DOHH2 (cell line): ENCODE results near the gene PCDHB16.

Experiments used
- EZH2phosphoT487 ChIP-seq: fragments of 200-600 bp; sonication (generic); IDR thresholded peaks from 2 replicates; pipeline ENCODE4 v1.6.1; 2017; ENCODE audit warnings: borderline replicate concordance, mild to moderate bottlenecking, antibody characterized with exemption, low read length, moderate library complexity, mixed read lengths
- TF ChIP-seq, protein P1 (sequence below): fragments of 200-600 bp; sonication (generic); IDR thresholded peaks from one replicate; pipeline ENCODE4 v1.5.1; 2014; ENCODE audit warnings: antibody characterized with exemption, mild to moderate bottlenecking, low read depth, low read length; ENCODE audit not compliant: poor library complexity, severe bottlenecking

- TF ChIP-seq, protein P1, sequence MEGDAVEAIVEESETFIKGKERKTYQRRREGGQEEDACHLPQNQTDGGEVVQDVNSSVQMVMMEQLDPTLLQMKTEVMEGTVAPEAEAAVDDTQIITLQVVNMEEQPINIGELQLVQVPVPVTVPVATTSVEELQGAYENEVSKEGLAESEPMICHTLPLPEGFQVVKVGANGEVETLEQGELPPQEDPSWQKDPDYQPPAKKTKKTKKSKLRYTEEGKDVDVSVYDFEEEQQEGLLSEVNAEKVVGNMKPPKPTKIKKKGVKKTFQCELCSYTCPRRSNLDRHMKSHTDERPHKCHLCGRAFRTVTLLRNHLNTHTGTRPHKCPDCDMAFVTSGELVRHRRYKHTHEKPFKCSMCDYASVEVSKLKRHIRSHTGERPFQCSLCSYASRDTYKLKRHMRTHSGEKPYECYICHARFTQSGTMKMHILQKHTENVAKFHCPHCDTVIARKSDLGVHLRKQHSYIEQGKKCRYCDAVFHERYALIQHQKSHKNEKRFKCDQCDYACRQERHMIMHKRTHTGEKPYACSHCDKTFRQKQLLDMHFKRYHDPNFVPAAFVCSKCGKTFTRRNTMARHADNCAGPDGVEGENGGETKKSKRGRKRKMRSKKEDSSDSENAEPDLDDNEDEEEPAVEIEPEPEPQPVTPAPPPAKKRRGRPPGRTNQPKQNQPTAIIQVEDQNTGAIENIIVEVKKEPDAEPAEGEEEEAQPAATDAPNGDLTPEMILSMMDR: peak; percentile 44
- TF ChIP-seq EZH2phosphoT487: no peak
Measured at GRCh38 chr5:141149812-141150211, 32.4 kb upstream of the PCDHB16 start, which contains the start of gene PCDHB6.
